ENCODE data around the gene MYO5C. TPM values are rescaled to one million over a fixed set of nuclear protein-coding genes. Genes with fewer than 3 reads are reported as not detected.
A peak's percentile ranks its signal among the peaks of the same experiment; 100 is the strongest.

MYO5C gene
- total RNA-seq, 4 donors from 2014 or later = 28.9 to 36.9 (median 32.5) TPM

GRCh38 chr15:52337198-52337853 lies 41.7 kb upstream of the MYO5C start:
- no peaks in the 10 kb centered on the region for H3K36me3 ChIP-seq
- H3K27me3 ChIP-seq = no peaks in the 10 kb centered on the region
- no peak overlapping the region for H3K4me3 ChIP-seq
- DNase-seq = no peak
- no peak overlapping the region for H3K27ac ChIP-seq
- no peaks in the 10 kb centered on the region for H3K4me1 ChIP-seq
- TF ChIP-seq POLR2A (IDR thresholded peaks at IDR 0.05) = no peak
- no peak for TF ChIP-seq CTCF (IDR thresholded peaks at IDR 0.05)
- intact Hi-C loops (cut with DNase I; ENCODE audit: low total_unique reads) = no loop called here
- no peaks in the 10 kb centered on the region for H3K9me3 ChIP-seq

GRCh38 chr15:52336529-52336928 lies 40.9 kb upstream of the MYO5C start:
- H3K27me3 ChIP-seq = no peaks in the 10 kb centered on the region
- no peaks in the 10 kb centered on the region for H3K4me1 ChIP-seq
- no peaks in the 10 kb centered on the region for H3K9me3 ChIP-seq
- TF ChIP-seq CTCF (IDR thresholded peaks at IDR 0.05) (peak in 1 of 4 experiments; percentile 15), POLR2A (IDR thresholded peaks at IDR 0.05) (no peak)
- no peak for DNase-seq
- intact Hi-C loops (cut with DNase I; ENCODE audit: low total_unique reads) = no loop called here
- H3K36me3 ChIP-seq = no peaks in the 10 kb centered on the region
- H3K4me3 ChIP-seq = no peak overlapping the region
- H3K27ac ChIP-seq = no peak overlapping the region

GRCh38 chr15:52334491-52335160 lies 39.0 kb upstream of the MYO5C start:
- no peak for TF ChIP-seq POLR2A (IDR thresholded peaks at IDR 0.05)
- intact Hi-C loops (cut with DNase I; ENCODE audit: low total_unique reads) = no loop called here
- no peak for DNase-seq
- H3K27me3 ChIP-seq = no peaks in the 10 kb centered on the region
- H3K27ac ChIP-seq = no peak overlapping the region
- H3K36me3 ChIP-seq = no peaks in the 10 kb centered on the region
- H3K4me1 ChIP-seq = no peaks in the 10 kb centered on the region
- H3K9me3 ChIP-seq = no peaks in the 10 kb centered on the region
- no peak overlapping the region for H3K4me3 ChIP-seq

- Histone ChIP-seq H3K4me1 (no peaks in the 10 kb centered on the region), H3K27ac (no peak overlapping the region), H3K9me3 (no peaks in the 10 kb centered on the region), H3K36me3 (no peaks in the 10 kb centered on the region), H3K27me3 (no peaks in the 10 kb centered on the region), H3K4me3 (no peak overlapping the region)
- intact Hi-C loops (cut with DNase I; ENCODE audit: low total_unique reads) = no loop called here
- peak in 1 of 4 experiments; percentile 5 for TF ChIP-seq CTCF (IDR thresholded peaks at IDR 0.05)
- TF ChIP-seq POLR2A (IDR thresholded peaks at IDR 0.05) = no peak
- no peak for DNase-seq
Observed at GRCh38 chr15:52331490-52332240, 36.1 kb upstream of the MYO5C start.

- no peaks in the 10 kb centered on the region for H3K27me3 ChIP-seq
- no peaks in the 10 kb centered on the region for H3K9me3 ChIP-seq
- no peak for TF ChIP-seq CTCF (IDR thresholded peaks at IDR 0.05)
- TF ChIP-seq POLR2A (IDR thresholded peaks at IDR 0.05) = no peak
- no peak overlapping the region for H3K27ac ChIP-seq
- H3K4me1 ChIP-seq = no peaks in the 10 kb centered on the region
- H3K36me3 ChIP-seq = no peaks in the 10 kb centered on the region
- DNase-seq = no peak
- intact Hi-C loops (cut with DNase I; ENCODE audit: low total_unique reads) = no loop called here
- H3K4me3 ChIP-seq = no peak overlapping the region
Observed at GRCh38 chr15:52329987-52330386, 34.4 kb upstream of the MYO5C start.

Data from uterus (tissue), 4 donors.